HG02938 (cell line): ENCODE measurements around the gene PLN.

Source experiments
- ATAC-seq: cut with Tn5 transposase; IDR thresholded peaks from one replicate; pipeline ENCODE4 v1.9.1; 2021; ENCODE audit warnings: mild to moderate bottlenecking, moderate library complexity; ENCODE audit not compliant: unreplicated experiment

Gene PLN

GRCh38 chr6:118548136-118548535, at the start of gene PLN:
TSS of gene PLN (plus strand) at chr6:118548296. CDS start at chr6:118558922, 10,626 bp downstream.
- no peak for ATAC-seq

GRCh38 chr6:118500130-118501015, 47.7 kb upstream of the PLN start:
- ATAC-seq = no peak

- ATAC-seq = no peak
Observed at GRCh38 chr6:118501099-118501498, 47.0 kb upstream of the PLN start.

- ATAC-seq = no peak
Observed at GRCh38 chr6:118501765-118502164, 46.3 kb upstream of the PLN start.

GRCh38 chr6:118502169-118502568, 45.9 kb upstream of the PLN start:
- no peak for ATAC-seq

- ATAC-seq = no peak
Observed at GRCh38 chr6:118504611-118505010, 43.5 kb upstream of the PLN start.

- ATAC-seq = no peak
Observed at GRCh38 chr6:118505656-118506055, 42.4 kb upstream of the PLN start.

GRCh38 chr6:118506071-118506638, 41.9 kb upstream of the PLN start:
- no peak for ATAC-seq

GRCh38 chr6:118507636-118508035, 40.5 kb upstream of the PLN start:
- no peak for ATAC-seq

GRCh38 chr6:118509009-118509617, 39.0 kb upstream of the PLN start:
- no peak for ATAC-seq

- no peak for ATAC-seq
Observed at GRCh38 chr6:118511930-118512715, 36.0 kb upstream of the PLN start.

- ATAC-seq = no peak
Observed at GRCh38 chr6:118514689-118515088, 33.4 kb upstream of the PLN start.

- no peak for ATAC-seq
Observed at GRCh38 chr6:118522422-118522821, 25.7 kb upstream of the PLN start.

- no peak for ATAC-seq
Observed at GRCh38 chr6:118523216-118523615, 24.9 kb upstream of the PLN start.

- no peak for ATAC-seq
Observed at GRCh38 chr6:118524686-118525085, 23.4 kb upstream of the PLN start.

GRCh38 chr6:118525913-118526780, 21.9 kb upstream of the PLN start:
- ATAC-seq = no peak

GRCh38 chr6:118528129-118528528, 20.0 kb upstream of the PLN start:
- no peak for ATAC-seq

GRCh38 chr6:118529756-118530155, 18.3 kb upstream of the PLN start:
- no peak for ATAC-seq

- ATAC-seq = no peak
Observed at GRCh38 chr6:118530942-118531341, 17.2 kb upstream of the PLN start.

- ATAC-seq = no peak
Observed at GRCh38 chr6:118535176-118535844, 12.8 kb upstream of the PLN start.
